HG02623 (cell line): Measurements from ENCODE around the gene UBAP2L.
"Not testable (repeated sequence)": the region's sequence is repeated elsewhere in the genome, so short reads cannot be mapped to it uniquely, and the experiment has no call there.

Source experiments
- ATAC-seq: cut with Tn5 transposase; IDR thresholded peaks from one replicate; pipeline ENCODE4 v1.9.1; 2021; ENCODE audit warnings: moderate library complexity; ENCODE audit not compliant: unreplicated experiment

Gene UBAP2L

GRCh38 chr1:154307670-154308270 lies 87.0 kb downstream of the UBAP2L start:
- not testable (repeated sequence) for ATAC-seq

GRCh38 chr1:154309136-154309535 lies 88.4 kb downstream of the UBAP2L start:
- ATAC-seq: not testable (repeated sequence)

- ATAC-seq: not testable (repeated sequence)
Measured at GRCh38 chr1:154312229-154313065, 91.7 kb downstream of the UBAP2L start.

GRCh38 chr1:154313066-154313356 lies 92.3 kb downstream of the UBAP2L start:
- no peak for ATAC-seq

- not testable (repeated sequence) for ATAC-seq
Measured at GRCh38 chr1:154314226-154314625, 93.5 kb downstream of the UBAP2L start.

- no peak for ATAC-seq
Measured at GRCh38 chr1:154316704-154317103, 95.9 kb downstream of the UBAP2L start.

- no peak for ATAC-seq
Measured at GRCh38 chr1:154318386-154318785, 97.6 kb downstream of the UBAP2L start.
